CD4-positive, alpha-beta T cell treated with Interleukin-2 at 100 ng/mL for 4 hours (primary cell): ENCODE measurements around the gene OCA2.
"Not testable (repeated sequence)": the region's sequence is repeated elsewhere in the genome, so short reads cannot be mapped to it uniquely, and the experiment has no call there.

Experiments
- DNase-seq: peaks from one replicate; pipeline ENCODE4 v3.0.0-alpha.2; 2020; ENCODE audit warnings: low spot score

Gene OCA2

DNA sequence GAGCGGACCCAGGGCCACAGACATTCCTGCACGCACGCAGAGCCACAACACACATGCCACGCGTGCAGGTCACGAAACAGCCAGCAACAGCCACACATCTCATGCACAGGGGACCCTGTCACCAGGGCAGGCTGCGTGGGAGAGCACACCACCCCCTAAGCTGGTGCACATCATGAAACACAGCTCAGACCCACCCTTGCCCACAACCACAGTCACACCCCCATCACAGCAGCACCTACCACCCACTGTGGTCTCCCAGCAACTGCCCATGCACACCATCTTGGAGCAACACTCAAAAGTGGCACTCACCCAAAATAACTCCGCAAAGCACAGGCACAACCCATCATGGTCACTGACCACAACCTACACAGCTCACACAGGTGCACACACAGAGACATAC is 75.7 kb downstream of the OCA2 start:
- no peak for DNase-seq

DNA sequence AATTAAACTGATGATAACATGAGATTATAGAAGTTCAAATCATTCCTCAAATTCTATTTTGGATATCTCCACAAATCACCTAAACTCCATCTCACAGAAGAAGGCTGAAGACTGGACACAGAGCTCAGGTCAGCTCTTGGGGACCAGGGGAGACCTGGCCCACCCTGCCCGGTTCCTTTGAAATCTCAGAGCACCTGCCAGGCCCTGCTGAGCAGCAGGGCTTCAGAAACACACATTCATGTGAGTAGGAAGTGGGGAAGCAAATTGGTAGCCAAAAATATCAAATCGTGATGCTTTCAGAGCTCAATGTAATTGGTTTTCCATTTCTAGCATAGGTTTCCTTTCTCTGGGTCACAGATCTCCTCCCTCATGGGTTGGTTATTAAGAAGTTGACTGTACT is 76.2 kb downstream of the OCA2 start:
- DNase-seq = no peak

DNA sequence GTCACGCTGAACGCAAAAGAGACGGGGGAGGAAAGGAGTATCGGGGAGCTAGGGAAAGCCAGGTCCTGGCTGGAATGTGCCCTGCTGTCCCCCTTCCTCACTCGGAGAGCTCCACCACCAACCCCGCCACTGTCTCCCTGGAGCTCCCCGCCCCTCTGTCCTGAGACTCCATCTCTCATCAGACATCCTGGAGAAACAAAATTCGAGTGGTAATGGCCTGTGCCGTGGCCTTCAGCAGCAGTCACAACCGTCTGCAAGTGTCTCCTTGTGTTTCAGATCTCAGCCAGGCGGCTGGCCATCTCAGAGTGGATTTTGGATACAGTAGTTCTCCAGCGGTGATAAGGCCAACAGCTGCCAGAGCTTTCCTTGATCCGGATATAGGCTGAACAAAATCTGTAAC is 76.9 kb downstream of the OCA2 start:
- DNase-seq = no peak

DNA sequence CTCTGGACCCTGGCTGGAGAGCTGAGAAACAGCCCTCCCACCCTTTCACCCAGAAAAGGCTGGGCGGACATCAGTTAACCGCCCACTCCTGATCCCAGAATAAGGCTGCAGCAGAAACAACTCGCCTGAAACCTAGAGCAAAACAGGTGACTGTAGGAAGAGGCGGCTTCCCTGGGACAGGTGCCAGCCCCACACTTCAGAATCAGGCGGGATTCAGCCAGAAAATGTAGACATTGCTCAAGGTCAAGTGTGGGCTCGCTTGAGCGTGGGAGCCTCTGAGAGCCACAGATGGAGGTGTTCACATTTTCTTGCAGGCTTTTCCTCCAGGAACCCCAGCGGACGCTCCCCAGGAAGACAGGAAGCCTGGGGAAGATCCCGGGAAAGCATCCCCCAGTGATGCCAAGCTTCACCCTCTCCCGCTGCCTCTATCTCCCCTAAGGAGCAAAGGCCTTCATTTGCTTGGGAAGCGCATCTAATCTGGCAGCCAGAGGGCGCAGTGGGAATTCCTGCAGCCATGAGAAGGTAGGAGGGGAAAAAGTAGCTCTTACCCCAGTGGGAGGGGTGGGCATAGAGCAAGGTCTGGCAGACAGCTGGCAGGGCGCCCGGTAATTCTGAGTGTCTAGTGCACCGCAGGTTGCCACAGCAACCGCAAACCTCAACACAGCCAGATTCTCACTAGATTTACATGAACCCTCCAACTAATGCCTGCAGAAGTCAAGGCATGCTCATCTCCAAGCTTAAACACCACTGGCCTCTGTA is 77.7 kb downstream of the OCA2 start:
- no peak for DNase-seq

DNA sequence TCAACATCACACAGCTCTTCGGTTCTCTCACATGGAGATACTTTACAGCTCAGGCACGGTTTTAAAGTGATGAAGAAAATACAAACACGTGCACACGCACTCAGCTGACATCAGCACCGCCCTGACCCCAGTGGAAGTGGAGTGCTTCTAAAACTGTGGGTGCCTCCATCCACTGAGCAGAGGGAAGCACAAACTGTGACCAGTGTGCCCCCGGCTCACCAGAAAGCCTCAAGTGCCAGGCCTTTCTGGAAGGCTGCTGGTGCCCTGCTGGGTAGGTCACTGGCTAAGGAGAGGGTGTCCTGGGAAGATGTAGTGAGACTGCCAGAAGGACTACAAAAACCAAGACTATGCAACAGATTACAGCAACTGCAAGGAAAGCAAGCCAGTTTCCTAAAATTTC is 78.5 kb downstream of the OCA2 start:
- DNase-seq = no peak

DNA sequence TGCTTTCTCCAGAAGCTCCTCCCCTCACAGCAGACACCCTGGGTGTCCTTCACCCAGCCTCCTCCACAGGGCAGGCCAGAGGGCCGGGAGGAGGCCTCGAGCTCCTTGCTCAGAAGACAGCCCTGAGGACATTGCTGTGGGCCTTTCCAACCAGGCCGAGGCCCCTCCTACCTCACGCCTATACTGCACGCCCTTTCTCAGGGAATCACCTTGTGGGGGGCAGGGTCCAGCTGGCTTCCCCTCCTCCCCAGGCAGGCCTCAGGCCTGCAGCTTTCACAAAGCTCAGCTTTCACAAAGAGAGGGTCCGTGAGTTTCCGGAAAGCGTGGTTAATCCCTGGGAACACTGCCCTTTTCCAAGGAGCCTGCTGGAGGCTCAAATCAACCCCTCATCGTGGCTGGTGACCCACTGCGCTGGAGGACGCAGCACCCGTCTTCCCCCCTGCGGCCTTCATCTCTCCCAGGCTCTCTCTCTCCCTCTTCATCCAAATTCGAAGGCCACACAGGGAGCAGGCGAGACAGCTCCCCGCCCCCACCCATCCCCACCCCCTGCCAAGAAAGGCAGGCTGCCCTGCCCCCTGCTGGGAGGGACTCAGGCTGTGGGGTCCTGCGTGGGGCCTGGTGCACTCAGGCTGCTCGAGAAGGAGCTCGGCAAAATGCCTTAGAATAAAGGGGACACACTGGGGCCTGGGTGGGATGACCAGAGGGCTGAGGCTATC is 79.4 kb downstream of the OCA2 start:
- no peak for DNase-seq

DNA sequence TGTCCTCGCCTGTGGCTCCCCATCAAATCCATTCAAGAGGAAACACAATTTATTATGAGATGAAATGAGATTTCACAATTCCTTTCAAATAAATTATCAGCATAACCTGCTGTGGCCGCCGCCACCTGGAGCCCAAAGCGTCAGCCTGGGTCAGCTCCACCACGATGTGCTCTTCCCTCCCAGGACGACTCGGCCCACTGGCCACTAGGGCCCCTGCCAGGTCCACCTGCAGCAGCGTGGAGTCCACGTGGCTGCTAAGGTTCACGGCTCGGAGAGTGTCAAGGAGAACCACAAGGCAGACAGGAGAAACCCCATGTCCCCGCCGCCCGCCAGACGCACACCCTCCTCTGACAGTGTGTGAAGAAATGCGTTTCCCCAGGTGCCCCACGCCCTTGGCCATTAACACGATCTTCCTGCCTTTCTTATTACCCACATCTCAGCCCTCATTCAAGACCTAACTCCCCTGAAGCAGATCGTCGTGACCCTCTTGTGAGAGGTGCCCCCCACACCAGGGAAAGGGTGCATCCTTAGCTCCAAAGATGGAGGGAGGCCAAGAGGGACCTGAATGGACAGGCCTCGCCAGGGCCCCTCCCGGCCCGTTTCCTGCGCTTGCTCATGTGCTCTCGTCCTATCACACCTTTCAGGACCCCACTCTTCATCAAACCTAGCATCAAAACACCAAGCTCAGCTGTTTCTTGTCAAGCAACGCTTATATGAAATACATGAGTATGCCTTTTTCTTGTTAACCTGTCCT is 80.6 kb downstream of the OCA2 start:
- DNase-seq = no peak

DNA sequence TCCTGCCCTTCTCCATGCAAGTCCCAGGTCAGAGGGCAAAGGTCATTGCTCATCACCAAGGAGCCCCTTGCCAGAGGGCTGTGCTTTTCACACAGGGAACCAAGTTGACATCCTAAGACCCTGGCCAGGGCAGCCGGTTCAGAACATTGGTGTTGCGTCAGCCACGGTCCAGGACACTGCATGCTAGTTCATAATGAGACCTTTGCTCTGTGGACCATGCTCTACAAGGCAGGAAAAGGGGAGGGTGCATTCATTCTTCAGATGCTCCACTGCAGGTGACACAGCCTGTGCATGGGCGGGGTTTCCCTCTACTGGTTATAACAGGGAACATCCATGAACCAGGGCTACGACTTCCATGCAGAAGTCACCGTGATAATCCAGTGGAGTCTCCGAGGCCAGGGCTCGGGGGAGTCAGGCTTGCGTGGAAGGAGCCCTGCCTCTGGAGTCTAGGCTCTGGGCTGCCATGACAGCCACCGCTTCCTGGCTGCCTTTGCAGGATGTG is 81.6 kb downstream of the OCA2 start:
- DNase-seq = no peak

DNA sequence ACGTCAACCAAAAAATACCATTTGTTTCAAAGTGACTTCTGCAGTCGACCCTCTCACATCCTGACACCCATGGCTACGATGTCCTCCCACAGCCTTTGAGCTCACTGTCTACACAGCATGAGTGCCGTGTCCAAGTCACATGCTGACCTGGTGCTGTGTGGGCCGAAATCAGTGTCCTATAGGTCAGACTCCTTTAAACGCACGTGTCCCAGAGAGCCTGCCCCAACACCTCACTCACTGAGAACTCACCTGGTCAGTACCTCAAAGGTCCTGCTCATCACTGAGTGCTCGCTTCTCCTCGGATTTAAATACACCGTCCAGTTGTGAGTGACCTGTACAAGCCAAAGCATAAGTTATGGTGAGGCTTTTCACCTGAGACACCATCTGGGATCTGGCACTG is 83.3 kb downstream of the OCA2 start:
- DNase-seq = no peak

DNA sequence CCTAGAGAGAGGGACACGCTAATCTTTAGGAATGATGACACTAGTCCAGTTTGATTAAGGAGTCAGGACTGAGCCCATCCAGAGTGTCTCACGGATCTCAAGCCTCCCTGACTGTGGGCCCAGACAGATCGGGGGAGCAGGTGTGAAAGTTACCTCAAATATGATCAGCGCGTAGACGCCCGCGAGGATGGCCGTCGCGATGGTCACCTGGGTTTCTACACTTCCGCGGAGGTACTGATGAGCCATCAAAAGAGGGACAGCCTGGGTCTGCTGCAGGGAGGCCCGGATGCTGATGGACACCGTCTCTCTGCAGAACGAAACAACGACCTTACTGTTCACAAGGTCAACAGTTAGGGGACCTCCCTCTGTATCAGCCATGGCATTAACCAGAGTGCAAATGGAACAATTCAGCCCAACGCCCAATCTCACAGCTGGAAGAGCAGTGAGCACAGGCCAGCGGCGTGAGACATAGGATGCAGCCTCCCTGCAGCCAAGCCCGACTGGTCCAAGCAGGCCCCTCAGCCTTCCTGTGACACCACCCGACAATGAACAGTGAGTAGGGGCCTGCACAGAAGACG is 84.4 kb downstream of the OCA2 start:
- DNase-seq = no peak

DNA sequence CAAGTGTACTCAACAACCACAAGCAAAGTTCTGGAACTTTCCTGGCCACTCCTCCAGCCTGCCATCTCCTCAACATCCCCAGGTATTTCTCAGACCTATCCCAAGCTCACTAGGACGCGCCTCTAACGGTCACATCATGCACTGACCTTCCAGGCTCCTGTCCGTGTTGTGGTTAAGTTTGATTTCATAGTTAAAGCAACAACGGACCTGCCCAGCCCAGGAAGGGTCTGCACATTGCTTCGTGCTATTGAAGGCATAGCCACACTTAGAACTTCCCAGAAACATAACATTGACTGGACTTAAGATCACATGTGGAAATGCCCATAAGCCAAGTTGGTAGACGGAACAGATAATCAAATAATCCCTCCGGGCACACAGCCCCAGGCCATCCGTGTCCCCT is 85.1 kb downstream of the OCA2 start:
- no peak for DNase-seq

DNA sequence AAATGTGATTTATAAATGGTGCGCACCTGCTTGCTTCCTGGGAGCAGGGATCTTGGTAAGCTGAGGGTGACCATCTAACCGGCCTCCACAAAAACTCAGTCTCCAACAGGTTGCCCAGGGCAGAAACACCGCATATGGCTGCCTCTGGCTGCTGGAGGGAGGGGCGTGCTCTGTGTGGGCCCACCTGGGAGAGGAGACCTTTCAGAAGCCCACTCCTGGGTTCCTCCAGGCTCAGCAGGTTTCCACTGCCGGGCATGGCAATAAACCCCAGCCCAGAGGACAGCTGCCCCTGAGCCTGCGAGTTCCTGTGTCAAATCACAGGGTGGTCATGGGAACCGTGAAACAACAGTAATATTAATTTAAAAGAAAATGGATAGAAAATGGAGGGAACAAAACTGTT is 85.6 kb downstream of the OCA2 start:
- DNase-seq = no peak

DNA sequence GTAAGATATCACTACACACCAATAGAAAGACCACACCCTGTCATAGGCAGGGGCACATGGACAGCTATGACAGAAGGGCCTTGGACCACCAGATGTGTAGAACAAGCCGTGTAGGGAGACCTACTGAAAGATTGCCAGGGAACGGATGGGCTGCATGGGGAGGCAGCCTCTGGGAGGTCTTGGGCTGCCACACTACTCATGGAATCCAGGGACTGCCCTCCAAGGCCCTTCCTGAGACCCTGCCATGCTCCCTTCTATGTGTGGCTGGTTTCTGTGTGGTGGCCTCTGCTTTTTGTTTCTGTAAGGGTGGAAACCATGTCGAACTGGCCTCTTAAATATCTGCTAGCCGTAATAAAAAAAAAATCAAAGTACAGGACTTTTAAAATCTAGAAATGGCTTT is 86.9 kb downstream of the OCA2 start:
- DNase-seq = no peak

DNA sequence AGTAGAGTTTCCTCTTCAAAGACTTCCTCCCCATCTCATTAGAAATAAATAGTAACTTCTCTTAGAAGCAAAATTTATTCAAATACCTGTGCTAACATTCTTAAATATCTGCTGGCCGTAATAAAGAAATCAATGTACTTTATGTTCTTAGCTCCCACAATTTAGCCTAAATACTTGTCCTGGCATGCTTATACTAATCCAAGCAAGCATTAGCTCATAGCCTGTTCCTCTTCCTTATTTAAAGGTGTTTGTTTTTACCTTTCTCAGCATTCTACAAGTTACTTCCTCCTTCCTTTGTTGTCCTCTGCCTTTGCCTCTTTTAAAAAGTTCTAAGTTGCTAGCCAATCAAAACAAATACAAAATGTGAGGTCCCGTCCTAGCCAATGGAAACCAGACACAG is 90.9 kb downstream of the OCA2 start:
- not testable (repeated sequence) for DNase-seq

DNA sequence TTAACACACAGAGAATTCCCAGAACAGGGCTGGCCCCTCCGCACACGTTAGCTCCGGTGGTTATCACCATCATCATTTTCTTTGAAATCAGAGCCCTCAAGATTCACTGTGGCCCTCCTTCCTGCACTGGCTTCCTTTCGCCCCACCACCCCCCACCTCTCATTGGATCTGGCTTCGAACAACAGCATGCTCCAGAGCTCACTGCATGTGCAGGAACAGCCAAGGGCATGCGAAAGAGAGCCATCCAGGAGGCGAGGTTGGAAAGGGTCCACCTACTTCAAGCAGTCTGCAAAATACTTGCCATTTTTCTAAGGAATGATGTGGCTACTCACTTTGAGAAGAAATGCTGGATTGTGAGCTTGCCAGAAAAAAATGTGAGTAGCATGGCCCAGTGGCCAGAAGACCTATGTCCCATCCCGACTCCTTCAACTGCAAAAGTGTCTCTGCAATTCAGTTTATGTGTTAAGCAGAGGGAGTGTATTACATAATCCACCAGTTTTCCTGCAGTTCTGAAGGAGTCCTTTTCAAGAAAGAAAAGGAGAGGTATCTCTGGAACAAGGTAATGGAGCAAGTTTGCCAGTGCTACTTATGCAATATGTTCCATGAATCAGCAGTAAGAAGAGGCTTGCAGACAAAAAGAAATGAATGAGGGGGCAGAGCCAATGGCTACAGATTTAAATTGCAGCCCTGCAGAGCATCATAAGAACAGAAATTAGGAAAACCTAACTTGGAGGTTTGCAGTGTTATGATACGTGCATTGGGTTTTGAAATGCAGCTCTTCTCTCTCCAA is 92.8 kb downstream of the OCA2 start:
- DNase-seq = no peak

DNA sequence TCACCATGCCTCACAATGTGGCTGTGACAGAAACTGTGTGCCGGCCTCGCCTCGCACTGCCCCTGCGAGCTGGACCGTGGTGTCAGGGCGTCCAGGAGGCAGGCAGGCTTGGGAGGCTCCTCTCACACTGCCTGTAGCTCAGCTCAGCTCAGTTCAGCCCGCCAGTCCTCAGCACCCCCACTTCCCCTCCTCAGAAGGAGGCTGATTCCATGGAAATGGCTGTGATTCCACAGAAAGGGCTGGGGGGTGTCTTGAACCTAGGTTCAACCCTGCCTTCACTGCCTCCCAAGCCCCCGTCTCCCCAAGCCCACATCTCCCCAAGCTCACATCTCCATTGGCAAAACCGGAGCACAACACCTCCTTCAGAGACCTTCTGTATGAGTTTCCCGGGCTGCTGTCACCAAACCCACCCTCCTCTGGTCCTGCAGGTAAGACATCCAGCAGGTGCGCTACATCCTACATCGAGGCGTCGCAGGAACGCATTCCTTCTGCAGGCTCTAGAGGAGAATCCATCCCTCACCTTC is 94.0 kb downstream of the OCA2 start:
- no peak for DNase-seq

DNA sequence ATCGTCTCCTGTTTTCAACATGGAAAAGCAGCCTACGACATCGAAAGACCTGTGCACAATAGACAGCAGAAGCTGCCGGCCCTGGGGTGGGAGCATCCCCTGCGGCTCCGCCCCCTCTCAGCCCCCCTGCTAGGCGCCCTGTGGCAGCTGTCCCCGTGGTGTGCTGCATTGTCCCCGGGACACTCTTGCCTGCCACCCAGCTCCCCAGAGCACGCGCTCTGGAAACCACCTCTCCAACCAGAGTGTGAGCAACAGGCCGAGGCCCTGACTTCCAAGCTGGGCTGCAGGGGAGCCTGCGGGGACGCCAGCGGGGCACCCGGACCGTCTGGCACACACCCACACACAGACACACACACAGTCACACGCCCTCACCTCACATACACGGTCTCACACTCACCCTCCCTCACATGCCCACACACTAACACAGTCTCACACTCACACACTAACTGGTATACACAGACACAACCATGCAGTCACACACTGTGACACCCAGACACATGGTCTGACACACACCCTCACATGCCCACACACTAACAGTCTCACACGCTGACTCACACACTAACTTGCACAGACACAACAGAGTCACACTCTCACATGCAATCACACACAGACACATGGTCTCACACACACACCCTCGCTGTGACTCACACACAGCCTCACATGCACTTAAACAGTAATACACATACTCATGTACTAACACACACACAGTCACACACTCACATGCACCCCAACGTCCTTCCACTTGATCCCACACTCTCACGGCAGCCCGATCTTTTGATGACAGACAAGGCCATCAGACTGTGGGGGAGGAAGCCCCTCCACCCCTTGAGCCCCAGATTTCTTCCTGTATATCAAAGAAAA is 94.7 kb downstream of the OCA2 start:
- no peak for DNase-seq

DNA sequence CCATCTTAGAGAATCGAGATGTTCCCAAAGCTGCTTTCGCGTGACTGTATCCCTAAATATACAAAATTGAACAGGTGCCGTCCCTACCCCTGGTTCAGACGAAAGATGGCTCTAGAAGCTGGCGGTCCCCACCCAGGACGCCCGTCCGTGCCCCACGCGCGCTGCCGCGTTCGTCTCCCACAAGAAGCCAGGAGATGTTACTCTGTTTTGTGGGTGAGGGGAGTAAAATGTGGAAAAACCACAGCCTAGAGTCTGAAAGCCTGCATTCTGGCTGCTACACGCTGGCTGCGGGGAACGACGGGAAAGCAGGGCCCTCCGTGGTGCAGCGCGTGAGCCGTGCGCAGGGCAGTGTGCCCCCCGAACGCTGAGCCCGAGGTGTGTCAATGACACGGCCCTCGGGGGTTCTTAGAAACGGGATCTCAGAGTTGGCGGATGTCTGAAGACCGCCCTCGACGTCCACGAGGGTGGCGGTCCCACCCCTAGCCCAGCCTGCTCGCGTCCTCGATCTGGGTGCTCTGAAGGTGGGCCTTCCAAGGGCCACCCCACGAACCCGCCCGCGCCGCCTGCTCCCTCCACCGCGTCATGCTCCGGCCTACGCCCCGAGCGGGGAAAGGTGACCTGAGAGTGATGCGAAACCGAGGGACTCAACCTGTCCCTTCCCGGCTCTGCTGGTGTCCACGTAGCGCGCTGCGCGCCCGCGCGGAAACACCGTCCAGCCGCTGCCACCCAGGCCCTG is 95.6 kb downstream of the OCA2 start:
- DNase-seq = no peak

DNA sequence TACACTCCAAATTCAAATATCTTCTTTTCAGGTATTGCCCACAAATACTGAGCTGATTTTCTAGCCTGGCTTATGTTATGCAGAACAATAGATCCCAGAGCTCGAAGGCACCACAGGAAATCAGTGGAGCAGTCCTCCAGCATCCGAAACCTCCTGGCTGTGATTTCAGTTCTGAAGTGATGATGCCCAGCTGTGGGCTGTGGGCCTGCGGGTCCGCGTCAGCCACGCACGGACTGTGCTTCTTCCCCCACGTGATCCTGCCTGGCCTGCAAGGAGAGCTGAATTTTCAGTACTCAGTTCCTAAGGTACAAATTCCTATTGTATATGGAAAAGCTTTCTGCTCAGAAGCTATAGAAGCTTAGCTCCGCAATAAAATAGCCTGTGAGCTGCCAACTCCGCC is 96.2 kb downstream of the OCA2 start:
- no peak for DNase-seq
